Measurements from ENCODE around the gene KIF23. TPM values are rescaled to one million over a fixed set of nuclear protein-coding genes. Genes with fewer than 3 reads are reported as not detected.

KIF23 gene
- total RNA-seq, 1 donor from 2014 or later, result 26.5 TPM

DNA sequence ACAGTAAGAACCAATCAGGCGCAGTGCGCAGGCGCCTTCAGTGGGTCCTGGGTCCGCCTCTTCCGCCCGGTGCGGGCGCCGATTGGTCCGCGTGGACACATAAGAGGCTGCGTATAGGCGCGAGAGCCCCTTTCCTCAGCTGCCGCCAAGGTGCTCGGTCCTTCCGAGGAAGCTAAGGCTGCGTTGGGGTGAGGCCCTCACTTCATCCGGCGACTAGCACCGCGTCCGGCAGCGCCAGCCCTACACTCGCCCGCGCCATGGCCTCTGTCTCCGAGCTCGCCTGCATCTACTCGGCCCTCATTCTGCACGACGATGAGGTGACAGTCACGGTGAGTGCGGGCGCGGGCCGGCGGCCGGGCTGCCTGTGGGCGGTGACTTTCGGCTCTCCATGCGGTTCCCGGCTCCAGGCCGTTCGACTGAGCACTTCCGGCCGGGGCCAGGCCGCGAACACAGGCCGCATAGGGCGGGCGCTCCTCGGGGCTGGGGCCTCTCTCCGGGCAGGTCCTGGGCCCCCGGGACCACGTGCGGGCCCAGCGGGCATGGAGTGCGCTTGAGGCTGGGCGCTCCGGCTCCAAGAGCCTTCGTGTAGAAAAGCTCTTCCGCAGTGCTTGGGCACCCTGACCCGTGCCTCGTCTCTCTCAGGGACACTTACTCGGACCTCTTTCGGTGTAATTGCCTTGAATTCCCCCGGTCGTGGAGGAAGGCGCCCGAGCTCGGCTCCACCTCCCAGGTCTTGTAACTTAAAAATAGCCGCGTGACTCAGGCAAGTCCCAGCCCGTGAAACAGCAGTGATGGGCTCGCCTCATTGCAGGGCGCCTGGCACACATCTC lies 38.8 kb downstream of the KIF23 start, which contains the start of gene RPLP1:
RPLP1 (plus strand) TSS at position 127 of the 830 bp plus-strand sequence; CDS start at position 258, 131 bp downstream.
- Mint-ChIP-seq H3K9me3 (ENCODE audit: low read depth) (no peaks in the 10 kb centered on the region), H3K4me1 (ENCODE audit: low read depth) (peaks cover 24% of the 10 kb centered on the region), H3K27ac (peak within 1 kb of the TSS; percentile 97), H3K4me3 (ENCODE audit: low read depth) (peak within 1 kb of the TSS; percentile 95), H3K36me3 (ENCODE audit: insufficient read depth) (peaks cover 21% of the 10 kb centered on the region), H3K27me3 (no peaks in the 10 kb centered on the region)
- DNase-seq (ENCODE audit: low spot score, unreplicated experiment), result peak; percentile 90
- TF ChIP-seq, protein P1, sequence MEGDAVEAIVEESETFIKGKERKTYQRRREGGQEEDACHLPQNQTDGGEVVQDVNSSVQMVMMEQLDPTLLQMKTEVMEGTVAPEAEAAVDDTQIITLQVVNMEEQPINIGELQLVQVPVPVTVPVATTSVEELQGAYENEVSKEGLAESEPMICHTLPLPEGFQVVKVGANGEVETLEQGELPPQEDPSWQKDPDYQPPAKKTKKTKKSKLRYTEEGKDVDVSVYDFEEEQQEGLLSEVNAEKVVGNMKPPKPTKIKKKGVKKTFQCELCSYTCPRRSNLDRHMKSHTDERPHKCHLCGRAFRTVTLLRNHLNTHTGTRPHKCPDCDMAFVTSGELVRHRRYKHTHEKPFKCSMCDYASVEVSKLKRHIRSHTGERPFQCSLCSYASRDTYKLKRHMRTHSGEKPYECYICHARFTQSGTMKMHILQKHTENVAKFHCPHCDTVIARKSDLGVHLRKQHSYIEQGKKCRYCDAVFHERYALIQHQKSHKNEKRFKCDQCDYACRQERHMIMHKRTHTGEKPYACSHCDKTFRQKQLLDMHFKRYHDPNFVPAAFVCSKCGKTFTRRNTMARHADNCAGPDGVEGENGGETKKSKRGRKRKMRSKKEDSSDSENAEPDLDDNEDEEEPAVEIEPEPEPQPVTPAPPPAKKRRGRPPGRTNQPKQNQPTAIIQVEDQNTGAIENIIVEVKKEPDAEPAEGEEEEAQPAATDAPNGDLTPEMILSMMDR (IDR thresholded peaks at IDR 0.05; ENCODE audit: unreplicated experiment), result no peak

DNA sequence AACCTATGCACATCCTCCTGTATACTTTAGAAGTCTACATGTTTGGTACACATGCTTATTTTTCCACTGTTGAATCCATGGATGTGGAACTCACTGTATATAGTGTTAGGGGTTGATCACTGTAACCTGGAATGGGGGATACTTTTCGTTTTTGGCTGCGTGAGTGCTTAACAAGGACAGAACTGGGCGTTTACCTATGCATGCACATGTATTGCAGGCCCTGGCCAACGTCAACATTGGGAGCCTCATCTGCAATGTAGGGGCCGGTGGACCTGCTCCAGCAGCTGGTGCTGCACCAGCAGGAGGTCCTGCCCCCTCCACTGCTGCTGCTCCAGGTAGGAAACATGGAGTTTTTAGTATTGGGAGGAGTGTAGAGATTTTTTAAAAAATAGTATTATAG lies 40.8 kb downstream of the KIF23 start:
- no peak for DNase-seq (ENCODE audit: low spot score, unreplicated experiment)
- Mint-ChIP-seq H3K36me3 (ENCODE audit: insufficient read depth) (peaks cover 23% of the 10 kb centered on the region), H3K4me1 (ENCODE audit: low read depth) (peaks cover 24% of the 10 kb centered on the region), H3K27ac (no peak overlapping the region), H3K9me3 (ENCODE audit: low read depth) (no peaks in the 10 kb centered on the region), H3K4me3 (ENCODE audit: low read depth) (peak overlapping the region; percentile 95), H3K27me3 (no peaks in the 10 kb centered on the region)
- TF ChIP-seq, protein P1 (IDR thresholded peaks at IDR 0.05; ENCODE audit: unreplicated experiment), result no peak

DNA sequence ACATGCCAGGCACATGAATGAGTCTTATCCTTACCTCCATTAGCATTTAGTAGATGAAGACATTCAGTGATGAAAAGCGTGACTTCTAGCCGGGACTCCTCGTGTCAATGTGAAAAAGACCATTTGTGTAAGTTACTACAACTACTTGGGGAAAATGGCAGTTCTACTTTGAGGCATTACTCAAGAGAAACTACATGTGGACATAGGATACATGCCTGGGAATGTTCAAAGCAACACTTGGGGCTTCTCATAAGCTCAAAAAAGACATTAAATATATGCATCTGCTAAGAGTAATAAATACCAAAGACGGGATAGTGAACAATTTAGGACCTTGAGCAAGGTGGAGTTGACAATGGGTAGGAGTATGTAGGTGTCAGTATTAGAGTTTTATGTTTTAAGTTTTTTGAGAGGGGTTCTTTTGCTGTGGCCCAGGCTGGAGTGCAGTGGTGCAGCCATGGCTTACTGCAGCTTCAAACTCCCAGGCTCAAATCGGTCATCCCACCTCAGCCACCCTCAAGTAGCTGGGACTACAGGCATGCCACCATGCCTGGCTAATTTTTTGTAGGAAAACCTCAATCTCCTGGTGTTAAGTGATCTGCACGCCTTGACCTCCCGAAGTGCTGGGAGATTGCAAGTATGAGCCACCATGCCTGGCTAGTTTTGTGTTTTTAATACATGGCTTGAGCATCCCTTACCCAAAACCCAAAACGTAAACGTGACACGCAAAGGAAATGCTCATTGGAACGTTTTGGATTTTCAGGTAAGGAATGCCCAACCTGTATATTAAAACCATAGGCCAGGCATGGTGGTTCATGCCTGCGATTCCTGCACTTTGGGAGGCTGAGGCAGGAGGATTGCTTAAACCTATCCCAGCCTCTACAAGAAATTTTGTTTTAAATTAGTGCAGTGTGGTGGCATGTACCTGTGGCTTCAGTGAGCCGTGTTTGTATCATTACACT lies 42.3 kb downstream of the KIF23 start:
- TF ChIP-seq, protein P1 (IDR thresholded peaks at IDR 0.05; ENCODE audit: unreplicated experiment), result no peak
- Mint-ChIP-seq H3K4me1 (ENCODE audit: low read depth) (peaks cover 24% of the 10 kb centered on the region), H3K9me3 (ENCODE audit: low read depth) (no peaks in the 10 kb centered on the region), H3K36me3 (ENCODE audit: insufficient read depth) (peaks cover 23% of the 10 kb centered on the region), H3K4me3 (ENCODE audit: low read depth) (no peak overlapping the region), H3K27me3 (no peaks in the 10 kb centered on the region), H3K27ac (no peak overlapping the region)
- no peak for DNase-seq (ENCODE audit: low spot score, unreplicated experiment)

DNA sequence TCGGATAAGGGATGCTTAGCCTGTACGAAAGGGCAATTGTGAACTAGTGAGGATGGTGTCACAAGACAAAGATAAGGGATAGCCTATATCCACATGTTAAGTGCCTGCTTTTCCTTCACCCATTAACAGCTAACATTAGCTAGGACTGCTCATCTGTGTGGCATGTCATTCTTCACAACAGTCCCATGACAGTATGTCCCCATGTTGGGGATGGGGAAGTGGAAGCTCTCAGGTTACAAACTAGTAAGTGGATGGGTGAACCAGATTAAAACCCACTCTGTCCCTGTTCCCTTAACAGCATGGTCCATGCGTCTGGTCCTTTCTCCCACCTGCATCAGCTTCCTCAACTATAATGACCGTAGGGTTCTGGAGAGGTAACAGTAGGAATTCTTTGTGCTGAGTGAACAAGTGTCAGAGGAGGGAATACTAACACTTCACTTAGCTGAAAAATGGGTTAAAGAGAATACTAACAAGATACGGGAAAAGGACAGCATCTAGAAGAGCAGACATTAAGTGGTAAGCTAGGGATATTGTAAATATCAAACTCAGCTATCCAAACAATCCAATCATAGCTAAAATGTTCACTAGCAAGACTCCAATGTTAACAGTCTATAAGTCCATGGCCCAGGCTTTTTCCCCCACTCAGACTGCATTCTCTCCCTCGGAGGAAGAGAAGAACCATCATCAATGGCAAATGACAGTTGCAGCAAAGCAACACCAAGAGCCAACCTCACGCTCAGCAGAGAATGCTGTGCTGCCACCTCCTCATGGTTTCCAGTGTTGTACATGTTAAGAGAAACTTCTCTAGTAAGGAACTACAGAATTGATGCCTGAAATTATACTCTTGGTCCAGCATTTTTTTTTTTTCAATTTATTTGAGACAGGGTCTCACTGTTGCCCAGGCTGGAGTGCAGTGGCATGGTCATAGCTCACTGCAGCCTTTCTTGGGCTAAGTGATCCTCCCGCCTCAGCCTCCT lies 43.4 kb downstream of the KIF23 start:
- DNase-seq (ENCODE audit: low spot score, unreplicated experiment), result no peak
- Mint-ChIP-seq H3K4me3 (ENCODE audit: low read depth) (no peak overlapping the region), H3K9me3 (ENCODE audit: low read depth) (no peaks in the 10 kb centered on the region), H3K4me1 (ENCODE audit: low read depth) (peaks cover 21% of the 10 kb centered on the region), H3K27ac (no peak overlapping the region), H3K36me3 (ENCODE audit: insufficient read depth) (peaks cover 23% of the 10 kb centered on the region), H3K27me3 (peaks cover 4% of the 10 kb centered on the region)
- TF ChIP-seq, protein P1 (IDR thresholded peaks at IDR 0.05; ENCODE audit: unreplicated experiment), result no peak

All from progenitor cell of endocrine pancreas (in vitro differentiated cells).